Measurements from ENCODE around the gene FAM229A. TPM values are rescaled to one million over a fixed set of nuclear protein-coding genes. Genes with fewer than 3 reads are reported as not detected.
A peak's percentile ranks its signal among the peaks of the same experiment; 100 is the strongest.

The FAM229A gene, protein sequence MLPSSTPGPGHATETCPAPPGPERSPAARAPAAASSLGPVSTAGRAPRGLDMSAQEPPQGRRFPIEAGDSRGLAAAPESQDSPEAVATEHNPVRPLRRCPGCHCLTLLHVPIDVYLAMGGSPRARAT
- 10 to 100 TPM in 3 of 4 donors, 1 to 10 TPM in 1; 9.4 to 23.5 (median 16.3) TPM for total RNA-seq

DNA sequence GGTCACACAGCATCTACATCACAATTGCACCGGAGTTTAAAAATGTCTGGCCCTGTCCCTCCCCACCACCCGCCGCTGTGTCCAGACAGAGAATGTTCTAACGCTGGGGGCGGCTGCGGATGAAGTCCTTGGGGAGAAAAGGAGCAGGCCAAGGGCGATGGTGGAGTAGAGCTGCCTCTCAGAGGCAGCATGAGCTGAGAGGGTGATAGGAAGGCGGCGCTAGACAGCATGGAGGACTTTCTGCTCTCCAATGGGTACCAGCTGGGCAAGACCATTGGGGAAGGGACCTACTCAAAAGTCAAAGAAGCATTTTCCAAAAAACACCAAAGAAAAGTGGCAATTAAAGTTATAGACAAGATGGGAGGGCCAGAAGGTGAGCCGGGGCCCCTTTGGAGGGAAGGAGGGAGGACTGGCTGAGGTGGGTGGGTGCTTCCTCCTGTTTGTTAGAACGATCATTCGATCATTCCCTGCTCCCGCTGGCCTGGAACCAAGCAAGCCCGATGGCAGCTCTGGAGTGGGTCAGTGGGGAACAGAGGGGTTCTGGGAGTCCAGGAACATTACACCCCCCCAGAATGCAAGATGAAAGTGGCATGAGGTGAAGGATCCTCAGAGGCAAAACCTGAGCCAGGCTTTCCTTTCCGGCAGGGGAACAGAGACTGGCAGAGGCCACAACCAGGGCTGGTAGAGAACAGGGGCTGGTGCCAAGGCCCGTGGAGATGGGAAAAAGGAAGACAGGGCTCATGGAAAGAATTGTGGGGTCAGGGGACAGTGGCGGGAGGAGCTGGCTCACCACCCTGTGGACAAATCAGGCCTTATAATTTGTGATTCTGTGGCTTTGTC, at the start of gene FAM229A, which contains the start of gene TSSK3:
FAM229A (minus strand) TSS at position 12 of the 840 bp plus-strand sequence. CDS start 394 bp downstream, outside the sequence.
TSSK3 (plus strand) TSS at position 66 of the 840 bp plus-strand sequence; CDS start at position 229, 163 bp downstream.
- peaks cover 0 to 48% (median 15%) of the 10 kb centered on the region in 3 donors for H3K36me3 ChIP-seq
- H3K4me1 ChIP-seq = peaks cover 0 to 20% (median 14%) of the 10 kb centered on the region in 4 donors
- DNase-seq (ENCODE audit: low spot score in 2 of 2) = no peak
- WGBS, 2 donors = 49 to 52% methylated on average over 17 of the region's 17 CpGs
- TF ChIP-seq, protein P1, sequence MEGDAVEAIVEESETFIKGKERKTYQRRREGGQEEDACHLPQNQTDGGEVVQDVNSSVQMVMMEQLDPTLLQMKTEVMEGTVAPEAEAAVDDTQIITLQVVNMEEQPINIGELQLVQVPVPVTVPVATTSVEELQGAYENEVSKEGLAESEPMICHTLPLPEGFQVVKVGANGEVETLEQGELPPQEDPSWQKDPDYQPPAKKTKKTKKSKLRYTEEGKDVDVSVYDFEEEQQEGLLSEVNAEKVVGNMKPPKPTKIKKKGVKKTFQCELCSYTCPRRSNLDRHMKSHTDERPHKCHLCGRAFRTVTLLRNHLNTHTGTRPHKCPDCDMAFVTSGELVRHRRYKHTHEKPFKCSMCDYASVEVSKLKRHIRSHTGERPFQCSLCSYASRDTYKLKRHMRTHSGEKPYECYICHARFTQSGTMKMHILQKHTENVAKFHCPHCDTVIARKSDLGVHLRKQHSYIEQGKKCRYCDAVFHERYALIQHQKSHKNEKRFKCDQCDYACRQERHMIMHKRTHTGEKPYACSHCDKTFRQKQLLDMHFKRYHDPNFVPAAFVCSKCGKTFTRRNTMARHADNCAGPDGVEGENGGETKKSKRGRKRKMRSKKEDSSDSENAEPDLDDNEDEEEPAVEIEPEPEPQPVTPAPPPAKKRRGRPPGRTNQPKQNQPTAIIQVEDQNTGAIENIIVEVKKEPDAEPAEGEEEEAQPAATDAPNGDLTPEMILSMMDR (IDR thresholded peaks at IDR 0.05) = no peak
- TF ChIP-seq POLR2A (IDR thresholded peaks at IDR 0.05) = no peak
- TF ChIP-seq EP300 (IDR thresholded peaks at IDR 0.05) = no peak
- H3K9me3 ChIP-seq = no peaks in the 10 kb centered on the region
- H3K27ac ChIP-seq = peak within 1 kb of the TSS; percentile 37 to 82 (median 74)
- peak within 1 kb of the TSS; percentile 40 to 50 (median 43) for H3K4me3 ChIP-seq
- no peaks in the 10 kb centered on the region for H3K27me3 ChIP-seq

DNA sequence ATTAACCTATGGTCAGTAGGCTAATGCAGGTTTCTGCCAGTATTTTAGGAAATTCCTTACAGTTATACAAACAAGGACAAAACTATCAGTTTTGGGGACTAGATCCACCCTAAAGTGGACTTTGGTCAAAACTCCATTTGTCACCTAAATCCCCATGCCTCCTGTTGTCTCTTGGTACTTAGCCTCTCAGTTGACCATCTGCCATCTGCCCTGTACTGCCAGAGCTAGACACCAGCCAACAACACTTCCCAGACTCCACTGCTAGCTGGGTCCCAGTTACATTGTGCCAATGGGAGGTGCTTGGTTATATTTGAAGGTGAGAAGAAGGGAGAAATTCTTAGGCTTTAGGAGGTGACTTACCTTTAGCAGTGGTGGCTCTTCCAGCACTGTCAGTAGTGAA, 49.0 kb upstream of the FAM229A start:
- H3K9me3 ChIP-seq = peaks cover 0 to 16% (median 2%) of the 10 kb centered on the region in 4 donors
- no peaks in the 10 kb centered on the region for H3K27me3 ChIP-seq
- no peaks in the 10 kb centered on the region for H3K4me1 ChIP-seq
- TF ChIP-seq, protein P1 (IDR thresholded peaks at IDR 0.05) = no peak
- TF ChIP-seq POLR2A (IDR thresholded peaks at IDR 0.05) (no peak), EP300 (IDR thresholded peaks at IDR 0.05) (no peak)
- H3K27ac ChIP-seq = no peak overlapping the region
- no peaks in the 10 kb centered on the region for H3K36me3 ChIP-seq
- H3K4me3 ChIP-seq = no peak overlapping the region
- no peak for DNase-seq (ENCODE audit: low spot score in 2 of 2)

DNA sequence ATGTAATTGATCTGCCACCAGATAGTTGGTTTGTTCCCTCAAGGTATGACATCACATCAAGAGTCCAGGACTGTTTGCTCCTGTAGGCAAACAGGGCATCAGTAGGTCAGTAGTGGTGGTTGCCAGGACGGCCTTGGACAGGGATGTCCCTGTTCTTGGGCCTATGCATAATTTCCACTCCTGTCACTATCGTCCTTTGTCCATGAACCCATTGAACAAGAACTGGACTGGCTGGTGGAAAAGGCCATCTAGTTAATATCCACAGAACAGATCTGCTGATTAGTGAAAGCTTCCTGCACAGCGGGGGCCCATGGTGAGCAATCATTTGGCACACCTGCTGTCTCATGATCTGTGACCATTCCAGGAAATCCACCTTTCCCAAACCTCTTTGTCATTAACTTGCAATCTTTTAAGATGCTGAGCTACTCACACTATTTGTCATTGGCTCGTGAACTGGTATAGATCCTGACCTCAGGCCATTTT, 44.4 kb upstream of the FAM229A start:
- TF ChIP-seq, protein P1 (IDR thresholded peaks at IDR 0.05) = no peak
- TF ChIP-seq EP300 (IDR thresholded peaks at IDR 0.05) (no peak), POLR2A (IDR thresholded peaks at IDR 0.05) (no peak)
- Histone ChIP-seq H3K4me1 (no peaks in the 10 kb centered on the region), H3K9me3 (no peaks in the 10 kb centered on the region), H3K27ac (no peak overlapping the region), H3K36me3 (no peaks in the 10 kb centered on the region), H3K27me3 (no peaks in the 10 kb centered on the region), H3K4me3 (no peak overlapping the region)
- WGBS, 2 donors = 73 to 78% methylated on average over 4 of the region's 4 CpGs
- DNase-seq (ENCODE audit: low spot score in 2 of 2) = no peak

DNA sequence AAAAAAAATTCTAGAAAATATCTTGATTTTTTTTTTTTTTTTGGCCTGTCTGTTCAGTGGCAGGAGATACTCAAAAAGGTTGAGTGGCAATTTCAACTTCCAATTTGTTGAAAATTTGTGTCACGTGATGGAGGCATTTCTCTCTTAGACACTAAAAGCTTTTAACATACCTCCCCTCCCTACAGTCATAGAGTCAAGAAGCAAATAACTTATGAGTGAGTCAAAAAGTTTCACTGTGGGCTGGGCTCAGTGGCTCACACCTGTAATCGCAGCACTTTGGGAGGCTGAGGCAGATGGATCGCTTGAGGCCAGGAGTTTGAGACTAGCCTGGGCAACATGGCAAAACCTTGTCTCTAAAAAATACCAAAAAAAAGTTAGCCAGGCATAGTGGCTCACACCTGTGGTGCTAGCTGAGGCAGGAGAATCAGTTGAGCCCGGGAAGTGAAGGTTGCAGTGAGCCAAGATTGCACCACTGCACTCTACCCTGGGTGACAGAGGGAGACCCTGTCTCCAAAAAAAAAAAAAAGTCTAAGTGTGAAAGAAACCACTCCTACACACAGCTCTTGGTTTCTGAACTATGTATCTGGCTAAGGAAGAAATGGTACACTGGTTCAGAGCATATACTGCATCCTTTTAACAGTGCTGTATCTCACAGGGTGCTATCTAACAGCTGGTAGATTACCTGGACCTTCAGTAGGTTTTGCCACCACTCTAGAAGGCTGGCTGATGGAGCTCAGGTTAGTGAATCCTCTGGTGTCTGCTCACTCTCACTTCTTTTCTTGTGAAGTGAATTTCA, 43.6 kb upstream of the FAM229A start:
- H3K27ac ChIP-seq = no peak overlapping the region
- WGBS, 2 donors = 86% methylated on average over 4 of the region's 4 CpGs

More for the DNA sequence above, 43.6 kb upstream of the FAM229A start:
- Histone ChIP-seq H3K9me3 (no peaks in the 10 kb centered on the region), H3K4me1 (peaks cover 0 to 4% (median 0%) of the 10 kb centered on the region in 4 donors), H3K27me3 (no peaks in the 10 kb centered on the region), H3K36me3 (no peaks in the 10 kb centered on the region), H3K4me3 (no peak overlapping the region)
- TF ChIP-seq, protein P1 (IDR thresholded peaks at IDR 0.05) = no peak
- TF ChIP-seq EP300 (IDR thresholded peaks at IDR 0.05) (no peak), POLR2A (IDR thresholded peaks at IDR 0.05) (no peak)
- no peak for DNase-seq (ENCODE audit: low spot score in 2 of 2)

Data from tibial nerve (tissue), 4 donors.